KMS-11 (cell line): ENCODE data around the gene FNDC3B.

ENCODE experiments used
- H2AFZ ChIP-seq: fragments of 200-600 bp; sonication (generic); 2 replicates; pipeline ENCODE4 v1.6.1; 2016; ENCODE audit warnings: antibody characterized with exemption, mixed run types, low read depth
- H3K27ac ChIP-seq: fragments of 200-600 bp; sonication (generic); 2 replicates; pipeline ENCODE4 v1.6.1; 2016; ENCODE audit warnings: mild to moderate bottlenecking, mixed run types
- H3K27me3 ChIP-seq: fragments of 200-600 bp; sonication (generic); 2 replicates; pipeline ENCODE4 v1.6.1; 2017; ENCODE audit warnings: mild to moderate bottlenecking, low read depth, mixed run types, moderate library complexity; ENCODE audit not compliant: insufficient read depth
- H3K36me3 ChIP-seq: fragments of 200-600 bp; sonication (generic); 2 replicates; pipeline ENCODE4 v1.6.1; 2017; ENCODE audit warnings: mild to moderate bottlenecking, mixed run types; ENCODE audit not compliant: insufficient read depth
- H3K4me1 ChIP-seq: fragments of 200-600 bp; sonication (generic); 2 replicates; pipeline ENCODE4 v1.6.1; 2016; ENCODE audit warnings: mild to moderate bottlenecking, low read depth, mixed run types; ENCODE audit not compliant: poor library complexity, severe bottlenecking
- H3K4me2 ChIP-seq: fragments of 200-600 bp; sonication (generic); 2 replicates; pipeline ENCODE4 v1.7.0; 2016; ENCODE audit warnings: mild to moderate bottlenecking, mixed run types
- H3K4me3 ChIP-seq: fragments of 200-600 bp; sonication (generic); IDR thresholded peaks from 2 replicates; pipeline ENCODE4 v1.6.1; 2017; ENCODE audit warnings: low read depth, low read length, mixed read lengths; ENCODE audit not compliant: insufficient read depth
- H3K79me2 ChIP-seq: fragments of 200-600 bp; sonication (generic); 2 replicates; pipeline ENCODE4 v1.6.1; 2016; ENCODE audit warnings: low read depth, mixed run types; ENCODE audit not compliant: insufficient read depth
- H3K9ac ChIP-seq: fragments of 200-600 bp; sonication (generic); 2 replicates; pipeline ENCODE4 v1.6.1; 2016; ENCODE audit warnings: mild to moderate bottlenecking, mixed run types
- H4K20me1 ChIP-seq: fragments of 200-600 bp; sonication (generic); 2 replicates; pipeline ENCODE4 v1.6.1; 2016; ENCODE audit warnings: mild to moderate bottlenecking, mixed run types; ENCODE audit not compliant: insufficient read depth
- TF ChIP-seq, protein P1 (sequence below): fragments of 200-600 bp; sonication (generic); conservative IDR thresholded peaks from 2 replicates; pipeline ENCODE4 v1.6.1; 2017; ENCODE audit warnings: low read depth, mild to moderate bottlenecking, antibody characterized with exemption, low read length, moderate library complexity, mixed read lengths

Gene FNDC3B

DNA sequence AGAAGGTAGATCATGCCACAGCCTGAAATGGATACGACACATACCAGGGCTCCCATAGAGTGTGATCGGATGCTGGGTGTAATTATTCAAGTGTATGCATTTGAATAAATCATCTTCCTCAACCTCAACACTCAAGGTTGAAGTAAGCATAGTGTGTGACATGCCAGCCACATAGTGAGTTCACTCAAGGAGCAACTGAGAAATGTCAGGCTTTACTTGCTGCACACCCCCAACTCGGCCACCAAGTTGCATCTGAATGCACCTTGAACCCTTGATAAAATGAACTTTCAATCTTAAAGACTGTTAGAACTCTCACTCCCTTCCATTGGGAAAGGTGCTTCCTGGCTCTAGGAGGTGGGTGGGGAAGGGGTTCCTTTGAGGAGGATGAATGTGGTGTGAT is 287.6 kb downstream of the FNDC3B start:
- H3K4me2 ChIP-seq = no peak overlapping the region
- no peaks in the 10 kb centered on the region for H3K79me2 ChIP-seq
- H3K27me3 ChIP-seq = no peaks in the 10 kb centered on the region
- H3K36me3 ChIP-seq = peaks cover 9% of the 10 kb centered on the region; the same call in 1 of the 2 replicates
- H3K4me1 ChIP-seq = no peaks in the 10 kb centered on the region
- H2AFZ ChIP-seq = no peak overlapping the region
- TF ChIP-seq, protein P1, sequence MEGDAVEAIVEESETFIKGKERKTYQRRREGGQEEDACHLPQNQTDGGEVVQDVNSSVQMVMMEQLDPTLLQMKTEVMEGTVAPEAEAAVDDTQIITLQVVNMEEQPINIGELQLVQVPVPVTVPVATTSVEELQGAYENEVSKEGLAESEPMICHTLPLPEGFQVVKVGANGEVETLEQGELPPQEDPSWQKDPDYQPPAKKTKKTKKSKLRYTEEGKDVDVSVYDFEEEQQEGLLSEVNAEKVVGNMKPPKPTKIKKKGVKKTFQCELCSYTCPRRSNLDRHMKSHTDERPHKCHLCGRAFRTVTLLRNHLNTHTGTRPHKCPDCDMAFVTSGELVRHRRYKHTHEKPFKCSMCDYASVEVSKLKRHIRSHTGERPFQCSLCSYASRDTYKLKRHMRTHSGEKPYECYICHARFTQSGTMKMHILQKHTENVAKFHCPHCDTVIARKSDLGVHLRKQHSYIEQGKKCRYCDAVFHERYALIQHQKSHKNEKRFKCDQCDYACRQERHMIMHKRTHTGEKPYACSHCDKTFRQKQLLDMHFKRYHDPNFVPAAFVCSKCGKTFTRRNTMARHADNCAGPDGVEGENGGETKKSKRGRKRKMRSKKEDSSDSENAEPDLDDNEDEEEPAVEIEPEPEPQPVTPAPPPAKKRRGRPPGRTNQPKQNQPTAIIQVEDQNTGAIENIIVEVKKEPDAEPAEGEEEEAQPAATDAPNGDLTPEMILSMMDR = no peak
- H4K20me1 ChIP-seq = no peaks in the 10 kb centered on the region
- H3K4me3 ChIP-seq = no peak overlapping the region
- H3K27ac ChIP-seq = no peak overlapping the region
- no peak overlapping the region for H3K9ac ChIP-seq

DNA sequence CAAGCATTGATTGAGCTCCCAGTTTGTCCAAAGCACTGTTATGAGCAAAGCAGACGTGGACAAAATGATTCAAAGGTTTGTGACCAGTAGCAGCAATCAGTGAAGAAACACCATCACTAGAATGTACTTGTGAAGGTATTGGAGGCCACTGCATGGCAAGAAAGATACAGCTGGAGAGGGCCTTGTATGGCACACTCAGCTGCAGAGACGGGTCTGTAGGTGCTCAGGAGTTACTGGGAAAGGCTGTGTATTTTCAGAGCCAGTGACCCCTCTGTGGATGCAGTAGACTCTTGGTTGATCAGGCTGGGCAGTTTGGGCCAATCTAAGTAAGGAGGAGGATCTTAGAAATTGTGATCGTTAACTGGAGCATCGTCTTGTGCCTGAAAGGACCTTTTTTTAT is 288.9 kb downstream of the FNDC3B start:
- no peak overlapping the region for H3K4me3 ChIP-seq
- no peaks in the 10 kb centered on the region for H3K27me3 ChIP-seq
- H3K27ac ChIP-seq = no peak overlapping the region
- H3K4me1 ChIP-seq = peaks cover 7% of the 10 kb centered on the region
- no peaks in the 10 kb centered on the region for H3K79me2 ChIP-seq
- H3K4me2 ChIP-seq = no peak overlapping the region
- no peak overlapping the region for H3K9ac ChIP-seq
- peaks cover 9% of the 10 kb centered on the region; the same call in 1 of the 2 replicates for H3K36me3 ChIP-seq
- H2AFZ ChIP-seq = no peak overlapping the region
- no peaks in the 10 kb centered on the region for H4K20me1 ChIP-seq
- TF ChIP-seq, protein P1 = no peak

DNA sequence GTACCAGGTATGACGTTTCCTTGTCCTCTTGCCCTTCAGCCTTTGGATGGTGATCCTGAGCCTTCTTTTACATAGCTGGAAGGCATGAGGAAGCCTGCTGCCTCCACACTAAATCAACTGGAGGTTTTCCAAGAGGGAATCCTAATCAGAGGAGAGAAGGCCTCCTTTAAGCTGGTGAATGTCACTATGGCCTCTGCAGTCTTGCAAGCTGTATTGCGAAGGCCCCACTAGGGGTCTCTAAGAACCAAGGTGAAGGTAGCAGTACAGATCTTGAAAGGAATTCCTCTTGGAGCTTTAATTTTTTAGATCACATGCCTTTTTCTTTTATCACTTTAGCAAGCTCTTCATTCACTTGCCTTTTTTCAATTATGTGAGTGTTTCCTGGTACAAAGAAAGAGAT is 289.7 kb downstream of the FNDC3B start:
- Histone ChIP-seq H3K36me3 (peaks cover 8% of the 10 kb centered on the region; the same call in 1 of the 2 replicates), H3K4me2 (no peak overlapping the region), H3K27ac (no peak overlapping the region), H3K27me3 (no peaks in the 10 kb centered on the region), H3K4me1 (peaks cover 7% of the 10 kb centered on the region), H4K20me1 (no peaks in the 10 kb centered on the region), H3K4me3 (no peak overlapping the region), H3K9ac (no peak overlapping the region), H2AFZ (no peak overlapping the region), H3K79me2 (no peaks in the 10 kb centered on the region)
- TF ChIP-seq, protein P1 = no peak

DNA sequence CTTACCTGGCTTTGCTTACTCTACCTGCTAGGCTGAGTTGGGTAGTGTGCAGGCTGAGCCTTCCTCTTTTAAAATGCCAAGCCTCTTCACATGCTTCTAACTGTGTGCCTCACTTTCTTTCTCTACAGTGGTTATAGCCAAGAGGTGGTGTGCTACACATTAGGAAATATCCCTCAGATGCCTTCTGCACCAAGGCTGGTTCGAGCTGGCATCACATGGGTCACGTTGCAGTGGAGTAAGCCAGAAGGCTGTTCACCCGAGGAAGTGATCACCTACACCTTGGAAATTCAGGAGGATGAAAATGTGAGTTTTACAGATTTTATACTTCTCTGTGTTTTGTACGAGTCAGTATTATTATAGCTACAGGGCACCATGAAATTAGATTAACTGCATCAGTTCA is 291.0 kb downstream of the FNDC3B start:
- H2AFZ ChIP-seq = no peak overlapping the region
- H3K4me2 ChIP-seq = no peak overlapping the region
- no peaks in the 10 kb centered on the region for H3K79me2 ChIP-seq
- TF ChIP-seq, protein P1 = no peak
- H4K20me1 ChIP-seq = no peaks in the 10 kb centered on the region
- H3K27me3 ChIP-seq = no peaks in the 10 kb centered on the region
- no peak overlapping the region for H3K4me3 ChIP-seq
- H3K9ac ChIP-seq = no peak overlapping the region
- peaks cover 7% of the 10 kb centered on the region for H3K4me1 ChIP-seq
- H3K27ac ChIP-seq = no peak overlapping the region
- H3K36me3 ChIP-seq = peaks cover 6% of the 10 kb centered on the region; the same call in 1 of the 2 replicates
